ENCODE results near the gene TMEM263. TPM values are rescaled to one million over a fixed set of nuclear protein-coding genes. Genes with fewer than 3 reads are reported as not detected.
"Not testable (repeated sequence)": the region's sequence is repeated elsewhere in the genome, so short reads cannot be mapped to it uniquely, and the experiment has no call there.

The TMEM263 gene
- polyA plus RNA-seq, 6 donors from 2014 or later: 32.0 to 48.7 (median 37.0) TPM

GRCh38 chr12:106980944-106981343 is 25.2 kb downstream of the TMEM263 start:
- Mint-ChIP-seq H3K36me3 (peaks cover 13 to 19% of the 10 kb centered on the region in 2 donors), H3K27me3 (no peaks in the 10 kb centered on the region), H3K4me1 (peaks cover 21 to 22% (median 21%) of the 10 kb centered on the region in 3 donors), H3K4me3 (no peak overlapping the region), H3K9me3 (peaks cover 0 to 5% (median 0%) of the 10 kb centered on the region in 7 donors), H3K27ac (no peak overlapping the region)
- DNase-seq (no peak), ATAC-seq (ENCODE audit: low read depth in 2 of 2) (no peak)

- Mint-ChIP-seq H3K36me3 (peaks cover 13 to 19% of the 10 kb centered on the region in 2 donors), H3K4me1 (peaks cover 18 to 30% (median 30%) of the 10 kb centered on the region in 3 donors), H3K27ac (no peak overlapping the region), H3K4me3 (no peak overlapping the region), H3K27me3 (no peaks in the 10 kb centered on the region), H3K9me3 (peaks cover 0 to 5% (median 0%) of the 10 kb centered on the region in 7 donors)
- DNase-seq (no peak), ATAC-seq (ENCODE audit: low read depth in 2 of 2) (no peak)
Observed at GRCh38 chr12:106981788-106982187, 26.1 kb downstream of the TMEM263 start.

- peaks cover 13 to 19% of the 10 kb centered on the region in 2 donors for H3K36me3 Mint-ChIP-seq
- ATAC-seq (ENCODE audit: low read depth in 2 of 2) (no peak), DNase-seq (no peak)
- no peak overlapping the region for H3K4me3 Mint-ChIP-seq
- no peaks in the 10 kb centered on the region for H3K27me3 Mint-ChIP-seq
- H3K27ac Mint-ChIP-seq: no peak overlapping the region
- peaks cover 18 to 34% (median 30%) of the 10 kb centered on the region in 3 donors for H3K4me1 Mint-ChIP-seq
- H3K9me3 Mint-ChIP-seq: peaks cover 0 to 5% (median 0%) of the 10 kb centered on the region in 7 donors
Observed at GRCh38 chr12:106982229-106982628, 26.5 kb downstream of the TMEM263 start.

GRCh38 chr12:106984588-106985137 is 29.0 kb downstream of the TMEM263 start:
- Mint-ChIP-seq H3K4me3 (peak overlapping the region in 2 of 8 donors; percentile 3 to 92), H3K36me3 (peaks cover 13 to 19% of the 10 kb centered on the region in 2 donors), H3K27ac (peak overlapping the region in 1 of 6 donors; percentile 53), H3K4me1 (peaks cover 22 to 41% (median 33%) of the 10 kb centered on the region in 3 donors), H3K9me3 (peaks cover 0 to 5% (median 0%) of the 10 kb centered on the region in 7 donors), H3K27me3 (no peaks in the 10 kb centered on the region)
- ATAC-seq (ENCODE audit: low read depth in 2 of 2) (no peak), DNase-seq (peak; percentile 15)

GRCh38 chr12:106985479-106985878 is 29.8 kb downstream of the TMEM263 start:
- Mint-ChIP-seq H3K27ac (peak overlapping the region in 1 of 6 donors; percentile 22), H3K36me3 (peaks cover 13 to 19% of the 10 kb centered on the region in 2 donors), H3K27me3 (no peaks in the 10 kb centered on the region), H3K4me1 (peaks cover 22 to 41% (median 33%) of the 10 kb centered on the region in 3 donors), H3K9me3 (peaks cover 0 to 5% (median 0%) of the 10 kb centered on the region in 7 donors), H3K4me3 (peak overlapping the region in 4 of 8 donors; percentile 1 to 97 (median 72))
- no peak for DNase-seq
- no peak for ATAC-seq (ENCODE audit: low read depth in 2 of 2)

GRCh38 chr12:106986135-106986534 is 30.4 kb downstream of the TMEM263 start:
- peaks cover 13 to 19% of the 10 kb centered on the region in 2 donors for H3K36me3 Mint-ChIP-seq
- H3K27me3 Mint-ChIP-seq: no peaks in the 10 kb centered on the region
- no peak overlapping the region for H3K27ac Mint-ChIP-seq
- DNase-seq (no peak), ATAC-seq (ENCODE audit: low read depth in 2 of 2) (no peak)
- H3K9me3 Mint-ChIP-seq: peaks cover 0 to 5% (median 0%) of the 10 kb centered on the region in 7 donors
- peaks cover 22 to 41% (median 33%) of the 10 kb centered on the region in 3 donors for H3K4me1 Mint-ChIP-seq
- peak overlapping the region; percentile 92 to 98 (median 96) for H3K4me3 Mint-ChIP-seq

- Mint-ChIP-seq H3K9me3 (peaks cover 0 to 5% (median 0%) of the 10 kb centered on the region in 7 donors), H3K4me3 (peak within 1 kb of the TSS; percentile 92 to 98 (median 96)), H3K36me3 (peaks cover 13 to 19% of the 10 kb centered on the region in 2 donors), H3K27me3 (no peaks in the 10 kb centered on the region), H3K27ac (peak within 1 kb of the TSS; percentile 41 to 92 (median 86)), H3K4me1 (peaks cover 22 to 41% (median 33%) of the 10 kb centered on the region in 3 donors)
- ATAC-seq (ENCODE audit: low read depth in 2 of 2) (peak; percentile 96 to 98), DNase-seq (peak; percentile 68)
Observed at GRCh38 chr12:106986625-106987389, 31.1 kb downstream of the TMEM263 start, which contains the start of gene MTERF2. Gene MTERF2, minus strand, starts transcription at chr12:106987146. Its CDS starts 8,432 bp downstream, at chr12:106978714.

GRCh38 chr12:106987846-106988245 is 32.1 kb downstream of the TMEM263 start:
- ATAC-seq (ENCODE audit: low read depth in 2 of 2): no peak
- DNase-seq: no peak
- H3K27ac Mint-ChIP-seq: peak overlapping the region in 2 of 6 donors; percentile 78 to 87
- H3K27me3 Mint-ChIP-seq: no peaks in the 10 kb centered on the region
- peaks cover 22 to 41% (median 33%) of the 10 kb centered on the region in 3 donors for H3K4me1 Mint-ChIP-seq
- peaks cover 0 to 5% (median 0%) of the 10 kb centered on the region in 7 donors for H3K9me3 Mint-ChIP-seq
- peaks cover 13 to 19% of the 10 kb centered on the region in 2 donors for H3K36me3 Mint-ChIP-seq
- peak overlapping the region; percentile 81 to 98 (median 95) for H3K4me3 Mint-ChIP-seq

- DNase-seq (no peak), ATAC-seq (ENCODE audit: low read depth in 2 of 2) (no peak)
- Mint-ChIP-seq H3K4me1 (no peaks in the 10 kb centered on the region), H3K27ac (no peak overlapping the region), H3K27me3 (no peaks in the 10 kb centered on the region), H3K36me3 (peaks cover 8 to 15% of the 10 kb centered on the region in 2 donors), H3K4me3 (no peak overlapping the region), H3K9me3 (peaks cover 0 to 4% (median 0%) of the 10 kb centered on the region in 7 donors)
Observed at GRCh38 chr12:106994579-106995220, 39.0 kb downstream of the TMEM263 start.

GRCh38 chr12:106996102-106996501 is 40.4 kb downstream of the TMEM263 start:
- H3K27me3 Mint-ChIP-seq; H3K4me1 Mint-ChIP-seq; H3K4me3 Mint-ChIP-seq; ATAC-seq (ENCODE audit: low read depth in 2 of 2); DNase-seq; H3K9me3 Mint-ChIP-seq; H3K27ac Mint-ChIP-seq: not testable (repeated sequence)
- H3K36me3 Mint-ChIP-seq: peaks cover 8 to 15% of the 10 kb centered on the region in 2 donors

- peaks cover 0 to 4% (median 3%) of the 10 kb centered on the region in 7 donors for H3K9me3 Mint-ChIP-seq
- no peak overlapping the region for H3K4me3 Mint-ChIP-seq
- DNase-seq (no peak), ATAC-seq (ENCODE audit: low read depth in 2 of 2) (no peak)
- H3K27ac Mint-ChIP-seq: no peak overlapping the region
- H3K4me1 Mint-ChIP-seq: no peaks in the 10 kb centered on the region
- H3K36me3 Mint-ChIP-seq: peaks cover 17 to 26% of the 10 kb centered on the region in 2 donors
- no peaks in the 10 kb centered on the region for H3K27me3 Mint-ChIP-seq
Observed at GRCh38 chr12:106997916-106998315, 42.2 kb downstream of the TMEM263 start.

GRCh38 chr12:106999446-106999845 is 43.7 kb downstream of the TMEM263 start:
- Mint-ChIP-seq H3K27ac (no peak overlapping the region), H3K27me3 (no peaks in the 10 kb centered on the region), H3K36me3 (peaks cover 17 to 26% of the 10 kb centered on the region in 2 donors), H3K4me3 (peak overlapping the region in 1 of 8 donors; percentile 42), H3K4me1 (no peaks in the 10 kb centered on the region), H3K9me3 (peaks cover 0 to 4% (median 3%) of the 10 kb centered on the region in 7 donors)
- ATAC-seq (ENCODE audit: low read depth in 2 of 2): no peak
- DNase-seq: no peak

GRCh38 chr12:107002665-107003064 is 47.0 kb downstream of the TMEM263 start:
- H3K4me3 Mint-ChIP-seq: peak overlapping the region in 1 of 8 donors; percentile 60
- not testable (repeated sequence) for ATAC-seq (ENCODE audit: low read depth in 2 of 2); DNase-seq; H3K27ac Mint-ChIP-seq; H3K9me3 Mint-ChIP-seq; H3K27me3 Mint-ChIP-seq; H3K4me1 Mint-ChIP-seq
- H3K36me3 Mint-ChIP-seq: peaks cover 9 to 15% of the 10 kb centered on the region in 2 donors

Data from naive B cell (primary cell).